Immature natural killer cell (primary cell): Measurements from ENCODE around the gene RFXANK. TPM values are rescaled to one million over a fixed set of nuclear protein-coding genes. Genes with fewer than 3 reads are reported as not detected.
"Not testable (repeated sequence)": the region's sequence is repeated elsewhere in the genome, so short reads cannot be mapped to it uniquely, and the experiment has no call there.

Experiments used
- DNase-seq, 3 donors: peaks; one replicate each; pipeline ENCODE4 v3.0.0; 2022; ENCODE audit warnings: mixed read lengths in 1 of 3
- H3K27ac Mint-ChIP-seq, 6 donors: one replicate each; pipeline ENCODE4 v1.8.0; 2020; ENCODE audit warnings: mixed read lengths in 6 of 6, mild to moderate bottlenecking in 5 of 6, inconsistent platforms in 4 of 6, moderate library complexity in 3 of 6
- H3K27me3 Mint-ChIP-seq, 3 donors: one replicate each; pipeline ENCODE4 v1.8.0; 2020 to 2021; ENCODE audit warnings: low read depth in 3 of 3, mild to moderate bottlenecking in 3 of 3, mixed read lengths in 3 of 3, moderate library complexity in 3 of 3, inconsistent platforms in 1 of 3
- H3K36me3 Mint-ChIP-seq, 3 donors: one replicate each; pipeline ENCODE4 v1.8.0; 2020; ENCODE audit warnings: mixed read lengths in 3 of 3, inconsistent platforms in 2 of 3, mild to moderate bottlenecking in 2 of 3
- H3K4me1 Mint-ChIP-seq, 2 donors: one replicate each; pipeline ENCODE4 v1.8.0; 2020; ENCODE audit warnings: inconsistent platforms in 2 of 2, mild to moderate bottlenecking in 2 of 2, mixed read lengths in 2 of 2, moderate library complexity in 1 of 2
- H3K4me3 Mint-ChIP-seq, 5 donors: one replicate each; pipeline ENCODE4 v1.8.0; 2020; ENCODE audit warnings: mild to moderate bottlenecking in 5 of 5, mixed read lengths in 5 of 5, inconsistent platforms in 3 of 5, moderate library complexity in 3 of 5
- H3K9me3 Mint-ChIP-seq, 6 donors: one replicate each; pipeline ENCODE4 v1.8.0; 2020; ENCODE audit warnings: mild to moderate bottlenecking in 6 of 6, mixed read lengths in 6 of 6, inconsistent platforms in 4 of 6, moderate library complexity in 3 of 6
- polyA plus RNA-seq, 3 donors: library from polyadenylated mRNA; unstranded; fragments of 300-500 nt; fragmentation: Illumina TruSeq; gene quantifications; one replicate each; pipeline ENCODE4 v1.2.3, GENCODE V29; 2021

Gene RFXANK
- polyA plus RNA-seq, 3 donors from 2014 or later, result 93.2 to 105 (median 93.4) TPM

DNA sequence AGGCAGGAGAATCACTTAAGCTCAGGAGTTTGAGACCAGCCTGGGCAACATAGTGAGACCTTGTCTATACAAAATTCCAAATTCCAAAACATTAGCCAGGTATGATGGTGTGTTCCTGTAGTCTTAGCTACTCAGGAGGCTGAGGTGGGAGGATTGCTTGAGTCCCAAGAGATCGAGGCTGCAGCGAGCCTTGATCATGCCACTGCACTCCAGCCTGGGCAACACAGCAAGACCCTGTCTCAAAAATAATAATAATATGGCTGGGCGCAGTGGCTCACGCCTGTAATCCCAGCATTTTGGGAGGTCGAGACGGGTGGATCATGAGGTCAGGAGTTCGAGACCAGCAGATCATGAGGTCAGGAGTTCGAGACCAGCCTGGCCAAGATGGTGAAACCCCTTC lies 28.9 kb downstream of the RFXANK start:
- H3K36me3 Mint-ChIP-seq, H3K27me3 Mint-ChIP-seq, DNase-seq, H3K4me1 Mint-ChIP-seq, H3K4me3 Mint-ChIP-seq, H3K27ac Mint-ChIP-seq, H3K9me3 Mint-ChIP-seq: not testable (repeated sequence)

DNA sequence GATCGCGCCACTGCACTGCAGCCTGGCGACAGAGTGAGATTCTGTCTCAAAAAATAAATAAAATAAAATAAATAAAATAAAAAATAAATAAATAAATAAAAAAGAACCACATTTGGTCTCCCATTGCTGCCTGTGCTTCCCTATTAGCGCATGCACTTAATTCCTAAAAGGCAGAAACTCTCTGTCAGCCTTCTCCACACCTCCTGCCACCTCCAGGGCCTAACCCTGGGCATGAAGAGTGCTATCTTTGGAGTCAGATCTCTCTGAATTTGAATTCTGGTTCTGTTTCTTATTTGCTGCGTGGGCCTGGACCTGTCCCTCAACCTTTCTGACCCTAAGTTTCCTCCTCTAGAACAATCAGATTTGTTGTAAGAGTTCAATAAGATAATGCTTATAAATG lies 31.0 kb downstream of the RFXANK start:
- no peaks in the 10 kb centered on the region for H3K9me3 Mint-ChIP-seq
- H3K27ac Mint-ChIP-seq, result no peak overlapping the region
- peaks cover 0 to 4% (median 4%) of the 10 kb centered on the region in 3 donors for H3K27me3 Mint-ChIP-seq
- no peak for DNase-seq
- peaks cover 0 to 2% of the 10 kb centered on the region in 2 donors for H3K4me1 Mint-ChIP-seq
- no peaks in the 10 kb centered on the region for H3K36me3 Mint-ChIP-seq
- no peak overlapping the region for H3K4me3 Mint-ChIP-seq

DNA sequence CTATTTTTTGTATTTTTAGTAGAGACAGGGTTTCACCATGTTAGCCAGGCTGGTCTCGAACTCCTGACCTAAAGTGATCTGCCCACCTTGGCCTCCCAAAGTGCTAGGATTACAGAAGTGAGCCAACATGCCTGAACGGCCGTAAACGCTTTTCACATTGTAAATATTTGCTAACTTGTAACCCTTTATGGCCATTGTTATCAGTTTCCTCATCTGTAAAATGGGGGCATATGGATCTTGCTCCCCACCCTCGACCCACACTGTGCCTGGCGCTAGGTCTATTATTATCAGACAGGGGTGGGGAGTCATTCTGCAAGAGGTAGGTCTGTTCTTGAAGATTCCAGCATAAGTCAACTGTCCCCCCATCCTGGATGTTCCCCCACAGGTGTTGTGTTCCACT lies 31.6 kb downstream of the RFXANK start:
- Mint-ChIP-seq H3K4me3 (peak overlapping the region in 2 of 5 donors; percentile 21 to 35), H3K36me3 (no peaks in the 10 kb centered on the region), H3K4me1 (peaks cover 0 to 2% of the 10 kb centered on the region in 2 donors), H3K9me3 (no peaks in the 10 kb centered on the region), H3K27me3 (peaks cover 3 to 6% (median 4%) of the 10 kb centered on the region in 3 donors), H3K27ac (no peak overlapping the region)
- no peak for DNase-seq

- no peak overlapping the region for H3K27ac Mint-ChIP-seq
Measured at GRCh38 chr19:19224150-19224851, 32.2 kb downstream of the RFXANK start.

DNA sequence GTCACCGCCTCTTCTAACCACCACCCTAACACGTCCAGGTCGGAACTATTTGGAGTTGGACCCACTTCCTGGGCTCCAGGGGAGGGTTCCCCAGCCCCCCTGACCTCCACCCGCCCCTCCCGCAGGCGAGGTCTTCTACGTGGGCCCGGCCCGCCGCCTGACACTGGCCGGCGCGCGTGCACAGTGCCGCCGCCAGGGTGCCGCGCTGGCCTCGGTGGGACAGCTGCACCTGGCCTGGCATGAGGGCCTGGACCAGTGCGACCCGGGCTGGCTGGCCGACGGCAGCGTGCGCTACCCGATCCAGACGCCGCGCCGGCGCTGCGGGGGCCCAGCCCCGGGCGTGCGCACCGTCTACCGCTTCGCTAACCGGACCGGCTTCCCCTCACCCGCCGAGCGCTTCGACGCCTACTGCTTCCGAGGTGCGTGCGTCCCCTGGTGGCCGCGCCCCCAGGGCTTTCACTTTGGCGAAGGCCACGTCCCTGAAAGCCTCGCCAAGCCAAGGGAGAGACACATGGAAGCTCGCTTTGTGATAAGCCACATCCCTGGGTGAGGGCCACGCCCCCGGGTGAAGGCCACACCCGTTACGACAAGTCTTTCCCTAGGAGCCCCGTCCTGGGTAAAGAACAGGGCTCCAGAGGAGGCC lies 32.9 kb downstream of the RFXANK start:
- H3K4me3 Mint-ChIP-seq, result peak overlapping the region; percentile 64 to 78 (median 74)

More at GRCh38 chr19:19224150-19224851, 32.2 kb downstream of the RFXANK start:
- DNase-seq, result no peak
- Mint-ChIP-seq H3K9me3 (no peaks in the 10 kb centered on the region), H3K36me3 (no peaks in the 10 kb centered on the region), H3K4me1 (peaks cover 0 to 2% of the 10 kb centered on the region in 2 donors), H3K4me3 (peak overlapping the region; percentile 52 to 75 (median 53)), H3K27me3 (peaks cover 0 to 8% (median 6%) of the 10 kb centered on the region in 3 donors)

DNA sequence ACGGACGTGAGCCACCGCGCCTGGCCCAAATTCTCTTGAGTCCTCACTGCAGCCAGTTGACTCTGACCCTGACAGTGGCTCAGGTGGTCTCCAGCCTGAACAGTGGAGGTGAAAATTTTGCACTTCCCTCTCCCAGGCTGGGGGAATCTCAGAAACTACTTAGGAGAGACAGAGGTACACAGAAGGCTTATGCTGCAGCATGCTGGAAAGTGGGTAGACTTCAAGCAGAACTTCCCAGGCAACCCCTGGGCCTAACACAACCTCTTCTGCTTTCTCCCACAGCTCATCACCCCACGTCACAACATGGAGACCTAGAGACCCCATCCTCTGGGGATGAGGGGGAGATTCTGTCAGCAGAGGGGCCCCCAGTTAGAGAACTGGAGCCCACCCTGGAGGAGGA lies 34.1 kb downstream of the RFXANK start:
- Mint-ChIP-seq H3K4me1 (peaks cover 0 to 2% of the 10 kb centered on the region in 2 donors), H3K27ac (no peak overlapping the region), H3K4me3 (peak overlapping the region in 2 of 5 donors; percentile 10 to 27), H3K9me3 (no peaks in the 10 kb centered on the region), H3K36me3 (no peaks in the 10 kb centered on the region), H3K27me3 (peaks cover 0 to 9% (median 6%) of the 10 kb centered on the region in 3 donors)
- no peak for DNase-seq

More for the DNA sequence above, 32.9 kb downstream of the RFXANK start:
- H3K9me3 Mint-ChIP-seq, result no peaks in the 10 kb centered on the region
- DNase-seq, result peak; percentile 51 to 69 (median 63)
- H3K27ac Mint-ChIP-seq, result peak overlapping the region in 1 of 6 donors; percentile 11
- H3K27me3 Mint-ChIP-seq, result peaks cover 0 to 7% (median 6%) of the 10 kb centered on the region in 3 donors
- H3K36me3 Mint-ChIP-seq, result no peaks in the 10 kb centered on the region
- H3K4me1 Mint-ChIP-seq, result peaks cover 0 to 2% of the 10 kb centered on the region in 2 donors

DNA sequence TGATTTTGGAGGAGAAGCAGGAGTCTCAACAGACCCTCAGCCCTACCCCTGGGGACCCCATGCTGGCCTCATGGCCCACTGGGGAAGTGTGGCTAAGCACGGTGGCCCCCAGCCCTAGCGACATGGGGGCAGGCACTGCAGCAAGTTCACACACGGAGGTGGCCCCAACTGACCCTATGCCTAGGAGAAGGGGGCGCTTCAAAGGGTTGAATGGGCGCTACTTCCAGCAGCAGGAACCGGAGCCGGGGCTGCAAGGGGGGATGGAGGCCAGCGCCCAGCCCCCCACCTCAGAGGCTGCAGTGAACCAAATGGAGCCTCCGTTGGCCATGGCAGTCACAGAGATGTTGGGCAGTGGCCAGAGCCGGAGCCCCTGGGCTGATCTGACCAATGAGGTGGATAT lies 34.6 kb downstream of the RFXANK start:
- Mint-ChIP-seq H3K9me3 (no peaks in the 10 kb centered on the region), H3K27ac (no peak overlapping the region), H3K27me3 (peaks cover 0 to 9% (median 6%) of the 10 kb centered on the region in 3 donors), H3K4me3 (no peak overlapping the region), H3K4me1 (peaks cover 0 to 2% of the 10 kb centered on the region in 2 donors), H3K36me3 (no peaks in the 10 kb centered on the region)
- DNase-seq, result no peak

DNA sequence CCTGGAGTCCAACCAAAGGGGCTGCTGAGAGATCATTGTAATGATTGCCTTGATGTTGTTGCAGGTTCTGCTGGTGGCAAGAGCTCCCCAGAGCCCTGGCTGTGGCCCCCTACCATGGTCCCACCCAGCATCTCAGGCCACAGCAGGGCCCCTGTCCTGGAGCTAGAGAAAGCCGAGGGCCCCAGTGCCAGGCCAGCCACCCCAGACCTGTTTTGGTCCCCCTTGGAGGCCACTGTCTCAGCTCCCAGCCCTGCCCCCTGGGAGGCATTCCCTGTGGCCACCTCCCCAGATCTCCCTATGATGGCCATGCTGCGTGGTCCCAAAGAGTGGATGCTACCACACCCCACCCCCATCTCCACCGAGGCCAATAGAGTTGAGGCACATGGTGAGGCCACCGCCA lies 35.2 kb downstream of the RFXANK start:
- peaks cover 2 to 9% (median 6%) of the 10 kb centered on the region in 3 donors for H3K27me3 Mint-ChIP-seq
- peaks cover 0 to 2% of the 10 kb centered on the region in 2 donors for H3K4me1 Mint-ChIP-seq
- H3K4me3 Mint-ChIP-seq, result no peak overlapping the region
- DNase-seq, result no peak
- H3K27ac Mint-ChIP-seq, result no peak overlapping the region
- H3K9me3 Mint-ChIP-seq, result no peaks in the 10 kb centered on the region
- H3K36me3 Mint-ChIP-seq, result no peaks in the 10 kb centered on the region

- H3K36me3 Mint-ChIP-seq, result no peaks in the 10 kb centered on the region
- H3K4me1 Mint-ChIP-seq, result no peaks in the 10 kb centered on the region
- no peak for DNase-seq
- peaks cover 0 to 15% (median 12%) of the 10 kb centered on the region in 6 donors for H3K9me3 Mint-ChIP-seq
- no peak overlapping the region for H3K27ac Mint-ChIP-seq
- no peak overlapping the region for H3K4me3 Mint-ChIP-seq
- H3K27me3 Mint-ChIP-seq, result peaks cover 2 to 9% (median 6%) of the 10 kb centered on the region in 3 donors
Measured at GRCh38 chr19:19229701-19230100, 37.6 kb downstream of the RFXANK start.

GRCh38 chr19:19230999-19231398 lies 38.9 kb downstream of the RFXANK start:
- peaks cover 4 to 24% (median 16%) of the 10 kb centered on the region in 6 donors for H3K9me3 Mint-ChIP-seq
- no peaks in the 10 kb centered on the region for H3K4me1 Mint-ChIP-seq
- DNase-seq, result no peak
- no peaks in the 10 kb centered on the region for H3K36me3 Mint-ChIP-seq
- H3K27me3 Mint-ChIP-seq, result peaks cover 2 to 7% (median 6%) of the 10 kb centered on the region in 3 donors
- H3K4me3 Mint-ChIP-seq, result no peak overlapping the region
- H3K27ac Mint-ChIP-seq, result no peak overlapping the region

GRCh38 chr19:19232261-19232721 lies 40.2 kb downstream of the RFXANK start:
- no peaks in the 10 kb centered on the region for H3K36me3 Mint-ChIP-seq
- H3K9me3 Mint-ChIP-seq, result peaks cover 4 to 29% (median 19%) of the 10 kb centered on the region in 6 donors
- H3K4me3 Mint-ChIP-seq, result no peak overlapping the region
- no peak for DNase-seq
- no peaks in the 10 kb centered on the region for H3K4me1 Mint-ChIP-seq
- H3K27ac Mint-ChIP-seq, result no peak overlapping the region
- peaks cover 2 to 7% (median 6%) of the 10 kb centered on the region in 3 donors for H3K27me3 Mint-ChIP-seq

DNA sequence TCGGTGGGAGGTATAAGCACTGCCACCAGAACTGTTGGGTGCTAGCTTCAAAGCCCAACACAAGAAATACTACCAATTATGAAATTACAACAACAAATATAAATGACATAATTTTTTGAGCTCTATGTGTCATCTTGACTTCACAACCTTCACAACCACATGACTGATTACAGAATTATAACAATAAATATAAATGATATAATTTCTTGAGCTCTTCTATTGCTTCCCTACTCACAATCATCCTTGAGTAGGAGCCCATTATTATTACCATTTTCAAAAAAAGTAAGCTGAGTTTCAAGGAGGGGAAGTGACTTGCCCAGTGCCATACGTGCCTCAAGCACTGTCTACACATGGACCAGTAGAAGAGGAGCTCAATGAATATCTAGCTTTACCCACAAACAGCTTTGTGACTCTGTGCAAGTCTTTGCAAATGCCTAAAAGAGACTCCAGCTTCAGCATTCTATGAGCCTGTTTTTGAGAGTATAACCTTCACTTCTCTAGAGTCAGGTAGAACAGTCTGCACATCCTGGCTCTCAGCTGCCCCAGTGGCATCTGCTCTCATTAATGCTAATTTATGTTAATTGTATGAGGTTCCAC lies 42.3 kb downstream of the RFXANK start:
- no peak overlapping the region for H3K27ac Mint-ChIP-seq
- H3K36me3 Mint-ChIP-seq, result no peaks in the 10 kb centered on the region
- no peaks in the 10 kb centered on the region for H3K4me1 Mint-ChIP-seq
- H3K27me3 Mint-ChIP-seq, result peaks cover 2 to 4% (median 3%) of the 10 kb centered on the region in 3 donors
- H3K4me3 Mint-ChIP-seq, result no peak overlapping the region
- DNase-seq, result no peak
- H3K9me3 Mint-ChIP-seq, result peaks cover 4 to 29% (median 19%) of the 10 kb centered on the region in 6 donors

GRCh38 chr19:19236173-19236572 lies 44.1 kb downstream of the RFXANK start:
- Mint-ChIP-seq H3K4me3 (no peak overlapping the region), H3K4me1 (no peaks in the 10 kb centered on the region), H3K27me3 (peaks cover 0 to 4% (median 2%) of the 10 kb centered on the region in 3 donors), H3K9me3 (peaks cover 4 to 29% (median 19%) of the 10 kb centered on the region in 6 donors), H3K36me3 (no peaks in the 10 kb centered on the region), H3K27ac (no peak overlapping the region)
- no peak for DNase-seq
